Stimulated activated CD4-positive, alpha-beta T cell treated with anti-CD3 and anti-CD28 coated beads, Interleukin-1b, Interleukin-23, amount 100 ng/mL, for 4 hours (primary cell): ENCODE results near the gene ZBTB7B.
"Not testable (repeated sequence)": the region's sequence is repeated elsewhere in the genome, so short reads cannot be mapped to it uniquely, and the experiment has no call there.

ENCODE experiments used
- DNase-seq, 2 donors: peaks; one replicate each; pipeline ENCODE4 v3.0.0-alpha.2; 2020; ENCODE audit warnings: low read depth in 2 of 2

ZBTB7B gene

DNA sequence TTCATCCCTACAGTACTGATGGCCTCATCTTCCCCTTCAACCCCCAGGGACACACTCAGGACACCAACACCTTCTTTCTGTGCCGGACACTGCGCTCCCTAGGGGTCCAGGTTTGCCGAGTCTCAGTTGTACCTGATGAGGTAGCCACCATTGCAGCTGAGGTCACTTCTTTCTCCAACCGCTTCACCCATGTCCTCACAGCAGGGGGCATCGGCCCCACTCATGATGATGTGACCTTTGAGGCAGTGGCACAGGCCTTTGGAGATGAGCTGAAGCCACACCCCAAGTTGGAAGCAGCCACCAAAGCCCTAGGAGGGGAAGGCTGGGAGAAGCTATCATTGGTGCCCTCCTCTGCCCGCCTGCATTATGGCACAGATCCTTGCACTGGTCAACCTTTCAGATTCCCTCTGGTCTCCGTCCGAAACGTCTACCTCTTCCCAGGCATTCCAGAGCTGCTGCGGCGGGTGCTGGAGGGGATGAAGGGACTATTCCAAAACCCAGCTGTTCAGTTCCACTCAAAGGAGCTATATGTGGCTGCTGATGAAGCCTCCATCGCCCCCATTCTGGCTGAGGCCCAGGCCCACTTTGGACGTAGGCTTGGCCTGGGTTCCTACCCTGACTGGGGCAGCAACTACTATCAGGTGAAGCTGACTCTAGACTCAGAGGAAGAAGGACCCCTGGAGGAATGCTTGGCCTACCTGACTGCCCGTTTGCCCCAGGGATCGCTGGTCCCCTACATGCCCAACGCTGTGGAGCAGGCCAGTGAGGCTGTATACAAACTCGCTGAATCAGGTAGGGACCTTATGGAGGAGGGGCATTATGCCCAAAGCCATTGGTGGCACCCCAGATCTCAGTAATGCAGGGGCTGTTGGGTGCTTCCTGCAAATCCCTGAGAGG, 14.3 kb upstream of the ZBTB7B start:
- DNase-seq, result no peak

DNA sequence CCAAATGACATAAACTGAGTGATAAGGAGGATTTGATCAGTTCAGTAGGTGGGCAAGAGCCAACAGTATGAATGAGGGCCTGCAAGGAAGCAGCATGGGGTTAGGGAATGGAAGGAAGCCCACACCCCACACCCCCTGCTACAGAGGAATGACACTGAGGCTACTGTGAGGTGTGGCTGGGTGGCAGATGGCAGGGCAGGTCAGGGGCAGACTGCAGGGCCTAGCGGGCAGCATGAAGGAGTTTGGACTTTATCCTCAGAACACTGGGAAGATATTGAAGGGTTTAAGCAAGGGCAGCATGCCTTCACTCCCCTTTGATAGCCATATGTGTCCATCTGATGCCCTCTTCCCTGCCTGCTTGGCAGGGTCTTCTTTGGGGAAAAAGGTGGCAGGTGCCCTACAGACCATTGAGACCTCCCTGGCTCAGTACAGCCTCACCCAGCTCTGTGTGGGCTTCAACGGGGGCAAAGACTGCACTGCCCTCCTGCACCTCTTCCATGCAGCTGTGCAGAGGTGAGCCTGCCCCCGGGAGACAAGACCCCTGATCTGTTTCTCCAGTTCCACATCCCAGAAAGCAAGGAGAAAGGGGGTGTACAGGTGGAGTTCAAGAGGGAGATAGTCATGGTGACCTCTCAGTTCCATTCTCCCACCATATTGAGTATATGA, 13.3 kb upstream of the ZBTB7B start:
- DNase-seq, result no peak

DNA sequence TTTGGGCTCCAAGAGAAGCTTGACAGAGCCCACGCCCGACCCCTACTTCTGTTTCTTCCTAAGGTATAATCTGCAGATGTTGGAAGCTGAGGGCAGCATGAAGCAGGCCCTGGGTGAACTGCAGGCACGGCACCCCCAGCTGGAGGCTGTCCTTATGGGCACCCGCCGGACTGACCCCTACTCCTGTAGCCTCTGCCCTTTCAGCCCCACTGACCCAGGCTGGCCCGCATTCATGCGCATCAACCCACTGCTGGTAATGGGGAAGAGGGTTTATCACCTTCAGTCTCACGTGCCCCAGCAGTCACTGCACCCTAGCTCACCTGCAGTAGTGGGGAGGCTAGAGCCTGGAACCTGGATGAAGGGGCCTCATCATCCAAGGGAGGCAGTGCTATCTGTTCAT, 12.3 kb upstream of the ZBTB7B start:
- no peak for DNase-seq

DNA sequence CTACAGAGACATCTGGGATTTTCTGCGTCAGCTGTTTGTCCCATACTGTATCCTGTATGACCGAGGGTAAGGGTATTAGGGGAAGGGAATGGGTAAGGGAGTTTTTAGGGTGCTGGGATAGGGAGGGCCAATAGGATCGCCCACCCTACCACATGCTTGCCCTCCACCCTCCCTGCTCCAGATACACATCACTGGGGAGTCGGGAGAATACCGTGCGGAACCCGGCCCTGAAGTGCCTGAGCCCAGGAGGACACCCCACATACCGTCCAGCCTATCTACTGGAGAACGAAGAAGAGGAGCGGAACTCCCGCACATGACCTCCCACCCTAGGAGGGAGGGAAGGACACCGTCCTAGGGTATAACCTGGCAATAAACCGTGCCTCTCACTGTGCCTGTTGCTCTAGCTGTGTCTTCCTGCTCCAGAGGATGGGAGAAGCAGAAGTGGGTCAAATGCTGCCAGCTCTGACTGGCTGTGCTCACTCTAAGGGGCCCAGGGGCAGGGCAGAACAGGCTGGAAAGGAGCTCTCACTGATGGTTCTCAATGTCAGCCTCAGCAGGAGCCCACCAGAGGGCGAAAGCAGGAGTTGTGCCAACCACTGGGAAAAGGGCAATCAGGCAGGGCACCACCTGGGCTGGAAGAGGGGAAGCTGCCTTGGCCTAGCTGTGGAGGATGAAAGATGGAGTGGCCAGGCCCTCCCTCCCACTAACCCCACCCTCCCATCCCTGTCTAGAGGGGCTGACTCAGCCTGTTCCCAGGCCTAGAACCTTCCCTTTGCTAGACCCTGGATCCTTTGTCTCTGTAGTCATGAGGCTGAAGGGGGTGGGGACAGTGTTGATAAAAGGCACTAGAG, 9.7 kb upstream of the ZBTB7B start:
- no peak for DNase-seq

DNA sequence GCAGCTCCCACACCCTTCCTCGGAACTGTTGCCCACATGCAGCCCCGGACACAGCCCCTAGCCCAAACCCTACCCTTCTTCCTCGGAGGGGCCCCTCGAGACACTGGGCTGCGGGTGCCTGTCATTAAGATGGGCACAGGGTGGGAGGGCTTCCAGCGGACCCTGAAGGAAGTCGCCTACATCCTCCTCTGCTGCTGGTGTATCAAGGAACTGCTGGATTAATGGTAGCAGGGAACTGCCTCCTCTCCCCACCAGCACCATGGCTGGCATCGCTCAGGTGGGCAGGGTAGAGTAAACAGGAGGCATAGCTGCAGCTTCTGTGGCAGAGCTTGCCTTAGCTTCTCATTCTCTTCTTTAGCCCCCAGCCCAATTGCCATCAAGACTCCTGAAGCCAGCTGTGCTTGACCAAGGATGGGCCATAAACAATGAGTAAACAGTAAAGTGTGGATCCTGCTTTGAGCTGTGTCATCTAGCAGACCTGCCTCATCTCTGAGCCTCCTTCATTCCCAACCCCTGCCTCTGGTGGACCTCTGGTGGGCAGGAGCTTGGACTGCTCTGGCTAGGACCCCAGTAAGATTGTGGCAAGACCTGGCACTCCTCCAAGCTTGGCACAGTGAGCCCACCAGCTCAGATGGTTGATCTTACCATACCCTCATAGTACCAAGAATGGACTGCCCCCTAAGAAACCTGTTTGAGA, 8.9 kb upstream of the ZBTB7B start, which contains the start of gene LENEP:
Gene LENEP (plus strand): TSS at position 15 of the 697 bp plus-strand sequence. CDS start 22 bp downstream, at position 37.
- DNase-seq, result no peak

DNA sequence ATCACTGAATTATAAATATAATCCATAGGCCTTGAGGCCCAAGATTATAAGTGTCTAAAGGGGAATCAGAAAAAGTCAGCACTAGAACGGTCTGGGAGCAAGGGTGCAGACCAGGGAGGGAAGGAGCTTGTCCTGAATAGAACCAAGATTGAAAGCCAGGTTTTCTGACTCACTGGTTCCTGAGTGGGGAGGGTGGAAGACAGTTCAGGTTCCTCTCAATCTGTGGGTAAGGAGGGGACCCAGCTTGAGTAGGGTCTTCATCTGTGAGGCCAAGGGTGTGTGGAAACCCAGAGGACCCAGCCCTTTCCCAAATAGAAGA, 8.4 kb upstream of the ZBTB7B start:
- DNase-seq, result no peak

DNA sequence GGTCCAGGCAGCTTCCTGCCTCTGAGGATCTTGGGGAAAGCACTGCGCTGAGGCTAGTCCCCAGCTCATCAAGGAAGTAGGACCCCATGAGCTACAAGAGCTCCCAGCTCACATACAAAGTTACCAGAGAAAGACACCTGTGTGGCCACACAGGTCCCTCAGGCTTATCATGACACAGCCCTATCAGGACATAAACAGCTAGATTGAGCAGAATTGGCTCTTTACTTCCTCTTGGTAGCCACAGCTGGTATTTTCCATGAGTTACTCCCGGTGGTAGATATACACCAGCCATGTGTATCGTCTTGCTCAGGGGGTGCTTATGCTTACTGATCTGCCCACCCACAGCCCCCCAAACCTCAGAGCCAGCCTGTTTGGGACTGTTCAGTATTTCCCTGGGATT, 8.0 kb upstream of the ZBTB7B start:
- DNase-seq, result no peak

DNA sequence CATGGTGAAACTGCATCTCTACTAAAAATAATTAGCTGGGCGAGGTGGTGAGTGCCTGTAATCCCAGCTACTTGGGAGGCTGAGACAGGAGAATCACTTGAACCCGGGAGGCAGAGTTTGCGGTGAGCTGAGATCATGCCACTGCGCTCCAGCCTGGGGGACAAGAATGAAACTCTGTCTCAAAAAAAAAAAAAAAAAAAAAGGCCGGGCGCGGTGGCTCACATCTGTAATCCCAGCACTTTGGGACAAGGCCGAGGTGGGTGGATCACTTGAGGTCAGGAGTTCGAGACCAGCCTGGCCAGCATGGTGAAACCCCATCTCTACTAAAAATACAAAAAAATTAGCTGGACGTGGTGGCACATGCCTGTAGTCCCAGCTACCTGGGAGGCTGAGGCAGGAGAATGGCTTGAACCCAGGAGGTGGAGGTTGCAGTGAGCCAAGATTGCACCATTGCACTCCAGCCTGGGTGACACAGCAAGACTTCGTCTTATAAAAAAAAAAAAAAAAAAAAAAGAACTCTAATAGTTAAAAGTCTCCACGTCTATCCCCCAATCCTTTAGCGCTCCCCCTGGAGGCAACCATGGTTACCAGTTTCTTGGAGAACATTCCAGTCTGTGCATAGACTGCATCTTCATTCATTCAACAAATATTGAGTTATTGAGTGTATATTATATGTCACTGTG, 7.2 kb upstream of the ZBTB7B start:
- DNase-seq, result not testable (repeated sequence)

DNA sequence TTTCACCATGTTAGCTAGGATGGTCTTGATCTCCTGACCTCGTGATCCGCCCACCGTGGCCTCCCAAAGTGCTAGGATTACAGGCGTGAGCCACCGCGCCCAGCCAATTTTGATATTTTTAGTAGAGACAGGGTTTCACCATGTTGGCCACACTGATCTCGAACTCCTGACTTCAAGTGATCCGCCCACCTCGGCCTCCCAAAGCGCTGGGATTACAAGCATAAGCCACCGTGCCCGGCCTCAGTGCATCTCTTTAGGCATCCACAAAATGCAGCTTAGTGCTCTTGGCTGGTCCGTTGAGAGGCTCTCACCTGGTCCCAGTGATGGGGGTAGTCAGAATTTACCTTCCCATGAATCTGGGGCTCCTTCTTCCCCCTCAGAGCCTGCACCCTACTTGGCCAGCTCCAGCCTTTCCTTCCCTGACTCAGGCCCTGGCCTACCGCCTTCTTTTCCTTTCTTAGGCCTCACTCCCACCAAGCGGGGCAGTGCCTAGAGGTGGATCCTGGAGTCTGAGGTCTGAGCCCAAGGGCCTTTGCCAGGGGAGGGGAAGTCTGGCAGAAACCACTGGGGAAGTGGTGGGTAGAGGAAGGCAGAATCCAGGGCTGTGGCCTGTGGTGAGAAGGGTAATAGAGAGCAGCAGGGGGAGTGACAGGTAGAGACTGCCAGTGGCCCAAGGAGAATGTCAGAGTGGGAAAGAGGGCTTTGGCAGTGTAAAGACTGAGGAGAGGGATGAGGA, 5.5 kb upstream of the ZBTB7B start:
- no peak for DNase-seq

DNA sequence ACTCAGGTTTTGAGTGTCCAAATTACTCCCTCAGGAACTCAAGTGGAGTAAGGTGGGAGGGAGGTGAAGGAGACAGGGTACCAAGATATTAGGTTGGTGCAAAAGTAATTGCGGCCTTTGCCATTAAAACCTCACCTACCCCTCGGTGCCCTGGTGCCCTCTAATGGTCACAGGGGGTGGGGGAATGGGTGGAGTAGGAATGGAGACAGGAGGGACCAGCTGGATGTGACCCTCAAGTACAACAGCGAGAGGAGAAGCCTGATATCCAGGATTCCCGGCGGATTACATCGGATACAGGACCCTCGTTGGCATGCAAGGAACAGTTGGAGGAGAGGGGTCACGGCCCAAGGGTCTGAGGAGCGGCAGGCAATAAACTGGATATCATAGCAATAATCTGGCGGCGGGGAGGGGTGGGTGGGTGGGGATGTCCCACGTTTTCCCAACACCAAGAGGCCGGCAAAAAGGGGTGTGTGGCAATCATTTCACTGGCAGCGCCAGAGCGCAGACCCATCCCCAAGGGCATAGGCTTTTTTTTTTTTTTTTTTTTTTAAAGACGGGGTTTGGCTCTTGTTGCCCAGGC, 4.3 kb upstream of the ZBTB7B start:
- DNase-seq, result no peak

DNA sequence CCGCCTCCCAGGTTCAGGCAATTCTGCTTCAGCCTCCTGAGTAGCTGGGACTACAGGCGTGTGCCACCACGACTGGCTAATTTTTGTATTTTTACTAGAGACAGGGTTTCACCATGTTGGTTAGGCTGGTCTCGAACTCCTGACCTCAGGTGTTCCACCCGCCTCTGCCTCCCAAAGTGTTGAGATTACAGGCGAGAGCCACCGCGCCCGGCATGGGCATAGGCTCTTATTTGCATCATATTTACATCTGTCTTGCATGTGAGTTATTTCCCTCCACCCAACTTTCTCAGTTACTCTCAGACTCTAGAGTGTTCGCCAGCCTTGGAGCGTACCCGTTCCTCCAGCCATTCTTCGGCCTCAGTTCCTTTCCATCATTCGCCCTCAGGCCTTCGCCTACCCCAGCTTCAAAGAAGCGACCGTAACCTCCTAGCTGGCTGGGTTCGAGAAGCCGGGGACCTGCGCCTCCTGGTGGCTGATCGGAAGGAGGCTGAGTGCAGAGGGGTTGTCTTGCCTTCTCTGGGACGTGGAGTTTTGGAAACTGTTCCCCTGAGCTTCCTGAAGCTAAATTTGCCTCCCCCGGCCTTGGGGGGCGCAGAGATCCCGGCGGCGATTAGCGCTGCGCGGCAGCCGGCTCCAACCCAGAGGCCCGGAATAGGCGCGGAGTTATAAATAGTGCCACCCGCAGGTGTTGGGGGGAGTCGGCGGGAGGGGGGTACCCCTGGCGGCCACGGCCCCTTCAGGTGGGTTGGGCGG, 3.6 kb upstream of the ZBTB7B start:
- DNase-seq, result peak; percentile 69 to 72

DNA sequence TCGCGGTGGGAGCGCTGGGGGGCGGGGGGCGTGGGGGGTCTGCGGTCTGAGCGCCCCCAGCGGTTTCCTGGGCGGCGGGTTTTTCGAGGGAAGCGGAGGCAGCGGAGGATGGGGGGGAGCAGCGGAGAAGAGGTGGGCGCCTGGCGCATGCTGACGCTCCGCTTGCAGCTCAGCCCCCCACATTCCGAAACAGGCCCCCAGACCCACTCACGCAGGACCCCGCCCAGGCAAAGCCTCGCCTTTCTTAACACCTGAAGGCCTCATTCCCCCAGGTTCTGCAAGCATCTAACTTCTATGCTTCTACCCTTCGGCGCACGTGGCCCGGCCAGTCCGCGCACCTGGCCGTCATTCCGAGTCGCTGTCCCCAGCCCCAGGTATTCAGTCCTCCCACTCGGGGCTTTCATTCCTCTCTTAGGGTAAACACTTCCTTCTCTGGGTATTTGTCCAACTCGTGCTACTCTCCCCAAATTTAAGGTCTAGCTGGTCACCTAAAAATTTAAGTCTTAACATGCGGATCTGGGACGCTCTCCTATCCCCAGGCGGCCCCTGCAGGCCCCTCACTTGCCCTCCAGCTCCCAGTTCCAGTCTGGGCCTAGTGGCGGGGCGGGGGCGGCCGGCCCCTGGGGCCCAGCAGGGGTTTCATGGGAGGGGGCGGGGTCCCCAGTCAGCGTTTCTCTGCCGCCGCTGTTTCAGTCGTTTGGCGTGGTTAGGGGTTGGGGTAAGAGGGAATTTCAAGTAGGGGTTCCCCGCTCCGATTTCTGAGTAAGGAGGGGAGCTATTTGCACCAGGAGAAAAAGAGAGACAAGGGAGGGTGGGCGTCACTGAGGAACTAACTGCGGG, 2.8 kb upstream of the ZBTB7B start:
- DNase-seq, result peak in 1 of 2 donors; percentile 59

DNA sequence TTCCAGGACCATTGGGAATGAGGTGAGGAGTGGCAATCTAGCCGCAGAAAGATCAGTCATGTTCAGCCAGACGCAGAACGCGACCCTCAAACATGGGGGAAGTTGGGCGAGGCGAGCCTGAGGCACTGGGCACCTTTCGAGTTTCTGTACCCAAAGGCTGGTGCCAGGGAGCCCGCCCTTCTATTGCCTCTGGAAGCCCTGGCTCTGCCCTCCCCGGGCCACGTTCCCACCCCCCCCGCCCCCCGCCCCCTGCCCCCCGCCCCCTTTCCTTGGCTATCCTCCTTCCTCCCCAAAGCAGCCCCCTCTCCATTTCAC, 2.2 kb upstream of the ZBTB7B start:
- DNase-seq, result no peak

DNA sequence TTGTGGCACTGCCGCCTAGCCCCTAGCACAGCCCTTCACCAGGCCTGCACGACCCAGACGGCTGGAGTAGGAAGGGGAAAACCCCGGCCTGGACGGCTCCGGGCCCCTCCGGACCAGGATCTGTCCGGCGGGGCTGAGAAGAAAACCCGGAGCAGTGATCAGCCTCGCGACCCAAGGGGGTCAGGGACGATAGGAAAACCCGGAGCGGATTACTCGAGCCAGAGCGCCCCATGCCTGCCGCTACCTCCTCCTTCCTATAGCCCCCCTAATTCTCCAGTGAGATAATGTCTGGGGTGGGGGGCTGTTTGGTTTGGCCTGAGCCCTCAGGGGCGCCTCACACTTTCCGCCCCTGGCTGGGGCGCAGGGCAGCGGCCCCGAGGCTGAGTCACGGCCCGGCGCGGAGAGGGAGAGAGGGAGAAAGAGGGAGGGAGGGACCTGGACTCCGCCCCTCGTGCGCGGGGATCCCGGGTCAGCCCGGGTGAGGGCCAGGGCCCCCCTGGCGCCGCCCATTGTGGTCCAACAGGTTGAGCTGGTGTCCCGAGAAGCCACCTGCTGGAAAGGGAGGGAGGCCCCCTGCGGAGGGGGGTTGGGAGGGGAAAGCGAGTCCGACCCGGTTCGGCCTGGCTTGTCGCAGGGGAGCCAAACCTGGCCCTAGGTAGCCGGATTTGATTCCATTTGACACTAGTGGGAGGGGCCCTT, 1.7 kb upstream of the ZBTB7B start:
- peak; percentile 56 to 76 for DNase-seq

DNA sequence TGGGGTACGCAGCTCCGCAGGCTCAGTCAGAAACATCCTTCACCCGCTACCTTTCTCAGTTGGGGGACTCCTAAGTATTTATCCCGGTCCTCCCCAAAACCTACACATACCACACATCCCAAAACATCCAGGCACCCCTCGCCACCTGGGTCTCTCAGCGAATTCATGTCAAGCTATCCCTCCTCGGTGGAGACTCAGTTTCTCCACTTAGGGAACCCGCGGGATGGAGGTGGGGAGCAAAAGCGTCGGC, 1.3 kb upstream of the ZBTB7B start:
- DNase-seq, result no peak

DNA sequence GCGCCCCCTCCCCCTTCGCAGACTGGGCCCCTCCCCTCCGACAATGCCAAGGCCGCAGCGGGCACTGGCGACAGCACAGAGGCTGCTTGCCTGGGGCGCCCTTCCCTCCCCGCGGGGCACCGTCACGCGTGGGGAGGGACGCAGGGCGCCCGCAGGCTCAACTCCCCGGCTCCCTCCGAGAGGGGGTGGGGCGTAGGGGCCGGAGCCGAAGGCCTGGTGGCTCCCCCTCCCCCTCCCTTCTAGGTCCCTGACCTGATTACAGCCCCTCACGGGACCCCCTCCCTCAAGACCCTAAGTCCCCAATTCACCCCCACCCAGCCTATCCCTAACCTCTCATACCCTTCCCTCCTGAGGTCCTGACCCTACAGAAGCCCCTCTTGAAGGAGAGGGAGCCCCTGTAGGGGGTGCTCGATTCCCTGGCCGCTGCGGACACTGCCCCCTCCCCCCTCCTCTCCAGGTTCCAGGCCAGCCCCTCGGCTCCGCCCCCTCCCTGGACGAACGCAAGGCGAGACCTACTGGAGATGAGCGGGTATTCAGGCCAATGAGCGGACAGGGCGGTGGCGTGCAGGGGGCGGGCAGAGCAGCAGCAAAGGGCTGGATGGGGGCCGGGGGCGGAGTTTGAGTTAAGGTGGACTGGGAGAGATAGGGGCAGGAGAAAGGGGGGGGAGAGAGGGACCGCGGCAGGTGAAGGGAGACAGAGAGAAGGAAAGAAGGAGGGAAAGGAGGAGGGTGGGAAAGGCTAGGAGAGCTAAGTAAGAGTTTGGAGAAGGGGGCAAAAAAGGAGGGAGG, 733 bp upstream of the ZBTB7B start:
- peak; percentile 97 to 98 for DNase-seq

DNA sequence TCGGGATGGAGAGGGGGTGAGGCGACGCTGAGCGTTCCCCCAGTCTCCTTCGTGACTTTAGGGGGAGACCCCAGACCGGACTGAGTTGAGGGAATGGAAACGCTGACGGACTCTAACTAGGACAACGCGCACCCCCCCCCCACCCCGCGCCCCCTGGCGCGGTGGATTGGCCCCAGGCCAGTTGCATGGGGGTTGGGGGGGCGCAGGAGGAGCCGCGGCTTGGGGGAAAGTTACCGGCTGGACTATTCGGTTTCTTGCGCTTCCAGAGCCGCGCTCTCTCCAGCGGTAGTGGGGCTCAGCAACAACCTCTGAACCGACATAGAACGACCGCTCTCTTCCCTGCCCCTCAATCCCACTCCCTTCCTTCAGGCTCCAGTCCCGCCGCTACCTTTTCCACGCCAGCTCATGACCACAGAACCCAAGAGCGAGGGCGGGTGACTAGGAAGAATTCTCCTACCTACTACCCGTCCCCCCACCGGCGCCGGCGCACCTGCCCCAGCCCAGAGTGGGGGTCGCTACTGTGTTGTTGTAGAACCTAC, 694 bp downstream of the ZBTB7B start:
- no peak for DNase-seq
